Measurements from ENCODE around the gene FAHD1.

The FAHD1 gene

GRCh38 chr16:1818204-1818872 is 8.7 kb upstream of the FAHD1 start:
- no peak for DNase-seq

DNA sequence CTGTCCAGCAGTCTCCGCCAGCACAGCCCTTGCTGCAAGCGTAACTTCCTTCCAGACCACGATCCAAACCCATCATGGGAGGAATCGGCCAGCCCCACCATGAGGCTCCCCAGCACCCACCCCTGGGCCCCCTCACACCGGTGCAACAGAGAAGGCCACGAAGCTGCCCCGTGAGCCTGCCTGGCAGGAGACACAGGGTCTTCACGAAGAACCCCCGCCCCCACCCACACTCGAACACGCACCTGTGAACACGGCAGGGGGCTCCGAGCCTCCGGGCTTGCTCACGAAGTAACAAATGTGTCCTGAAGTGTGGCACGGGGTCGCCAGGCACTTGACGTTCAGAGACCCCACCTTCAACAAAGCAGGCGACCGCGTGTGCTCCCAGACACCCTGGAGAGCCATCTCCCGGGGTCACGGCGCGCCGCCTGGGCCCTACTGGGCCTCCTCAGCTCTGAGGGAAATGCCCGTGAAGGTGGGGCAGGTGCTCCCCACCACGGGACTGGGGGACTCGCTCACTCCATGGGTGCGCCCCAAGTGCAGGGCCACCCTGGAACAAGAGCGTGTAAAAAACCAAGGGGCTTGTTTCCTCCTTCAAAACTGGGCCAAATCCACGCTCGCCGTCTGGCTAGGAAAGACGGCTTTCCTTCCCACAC is 8.0 kb upstream of the FAHD1 start:
- no peak for DNase-seq

DNA sequence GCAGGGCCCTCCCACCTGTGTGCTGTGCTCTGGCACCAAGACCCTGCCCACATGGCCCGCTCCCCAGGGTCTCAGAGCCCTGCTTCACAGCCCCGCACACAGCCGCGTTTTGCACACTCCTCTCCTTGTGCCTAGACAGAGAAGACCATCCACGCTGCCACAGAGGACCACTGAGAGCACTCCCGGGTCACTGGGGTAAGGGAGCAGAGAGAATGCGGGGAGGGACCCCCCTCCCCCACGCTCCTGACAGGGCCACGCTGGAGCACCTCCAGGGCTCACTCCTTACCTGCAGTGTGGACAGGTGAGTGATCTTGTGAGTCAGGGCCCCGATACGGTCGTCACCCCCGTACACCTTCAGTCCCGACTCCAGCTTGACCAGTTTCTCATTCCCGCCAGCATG is 7.4 kb upstream of the FAHD1 start:
- DNase-seq, result no peak

DNA sequence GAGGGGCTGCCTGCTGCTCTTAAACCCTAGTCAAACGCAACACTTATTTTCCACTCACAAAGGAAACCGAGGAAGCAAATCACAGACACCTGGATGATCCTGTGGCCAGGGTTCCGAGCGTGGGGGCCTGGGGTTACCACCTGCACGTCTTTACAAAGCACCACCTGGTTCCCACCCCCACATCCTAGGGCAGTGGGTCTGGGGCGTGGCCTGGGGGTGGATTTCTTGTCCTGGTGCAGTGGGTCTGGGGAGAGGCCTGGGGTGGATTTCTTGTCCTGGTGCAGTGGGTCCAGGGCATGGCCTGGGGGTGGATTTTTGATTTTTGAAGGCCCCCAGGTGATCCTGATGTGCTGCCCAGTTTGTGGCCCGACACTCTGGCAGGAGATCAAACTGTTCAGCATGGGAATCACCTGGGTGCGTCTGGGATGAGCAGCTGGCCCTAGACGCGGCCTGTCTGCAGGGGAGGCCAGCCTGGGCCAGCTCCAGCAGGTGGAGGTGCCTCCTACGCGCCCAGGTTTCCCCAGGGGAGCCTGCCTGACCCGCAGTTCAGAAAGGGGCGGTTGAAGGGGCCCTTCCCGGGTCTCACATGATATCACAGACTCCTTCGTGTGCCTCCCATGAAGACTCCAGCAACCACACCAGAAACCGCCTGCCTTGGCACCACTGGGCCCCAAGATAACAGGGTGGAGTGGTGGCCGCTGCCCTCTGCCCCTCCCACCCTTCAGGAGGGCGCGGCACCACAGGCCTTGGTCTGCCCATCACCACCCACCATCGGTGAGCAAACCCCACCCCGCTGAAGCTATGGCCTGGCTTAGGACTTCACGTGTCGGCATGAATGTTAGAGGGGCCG is 6.7 kb upstream of the FAHD1 start:
- no peak for DNase-seq

GRCh38 chr16:1820946-1821290 is 6.1 kb upstream of the FAHD1 start:
- DNase-seq, result no peak

DNA sequence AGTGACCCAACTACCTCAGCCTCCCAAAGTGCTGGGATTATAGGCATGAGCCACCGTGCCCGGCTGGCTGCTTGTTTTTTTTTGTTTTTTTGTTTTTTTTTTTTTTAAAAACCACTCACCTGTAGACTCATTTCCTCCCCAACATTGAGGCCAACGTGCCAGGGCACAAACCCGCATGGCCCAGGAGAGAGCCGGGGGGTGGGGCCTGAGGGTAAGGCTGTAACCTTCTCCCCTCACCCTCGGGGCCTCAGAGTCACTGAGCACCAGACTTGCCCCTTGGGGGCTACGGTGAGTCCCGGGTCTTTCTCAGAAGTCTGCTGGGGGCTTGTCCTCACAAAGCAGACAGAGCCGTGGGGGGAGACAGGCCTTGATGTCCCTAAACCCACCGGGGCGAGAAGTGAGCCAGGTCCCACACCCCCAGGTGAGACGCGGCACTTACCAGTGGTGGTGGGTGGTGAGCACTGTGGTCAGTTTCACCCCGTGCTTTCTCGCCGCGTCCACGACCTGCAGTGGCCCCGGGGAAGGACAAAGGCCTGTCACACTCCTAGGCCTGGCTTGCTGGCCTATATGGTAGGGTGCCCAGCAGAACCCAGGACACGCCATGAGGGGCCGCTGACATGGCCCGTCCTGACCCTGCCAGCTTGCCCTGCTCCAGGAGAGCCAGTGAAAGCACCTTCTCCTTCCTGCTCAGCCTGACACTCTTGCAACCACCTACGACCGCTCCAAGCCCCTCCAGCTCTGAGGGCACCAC is 5.0 kb upstream of the FAHD1 start:
- no peak for DNase-seq

GRCh38 chr16:1822801-1823200 is 4.2 kb upstream of the FAHD1 start:
- no peak for DNase-seq

- no peak for DNase-seq
These were observed 3.2 kb upstream of the FAHD1 start for GRCh38 chr16:1823821-1824220.

- no peak for DNase-seq
These were observed 1.6 kb upstream of the FAHD1 start for GRCh38 chr16:1825381-1825863.

GRCh38 chr16:1825864-1826690 is 929 bp upstream of the FAHD1 start:
- DNase-seq, result peak; percentile 52

- no peak for DNase-seq
These were observed 1.8 kb downstream of the FAHD1 start for GRCh38 chr16:1828645-1829410.

DNA sequence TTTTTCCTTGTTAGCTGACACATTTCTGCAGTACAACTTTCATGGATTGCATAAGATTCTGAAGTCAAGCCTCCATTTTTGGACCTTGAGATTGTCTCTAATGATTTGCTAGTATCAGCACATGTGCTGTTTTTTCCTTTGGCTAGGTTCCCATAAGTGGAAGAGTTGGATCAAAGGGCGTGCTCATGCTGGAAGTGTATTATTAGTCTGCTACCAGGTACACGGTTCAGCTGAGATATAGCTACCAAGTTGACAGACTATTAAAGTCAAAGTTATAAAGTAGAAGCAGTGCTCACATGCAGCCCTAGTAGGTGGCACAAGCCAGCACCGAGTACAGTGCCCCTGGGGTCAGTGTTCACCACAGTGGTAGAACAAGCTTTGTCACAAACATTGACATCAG is 3.2 kb downstream of the FAHD1 start:
- DNase-seq, result no peak

DNA sequence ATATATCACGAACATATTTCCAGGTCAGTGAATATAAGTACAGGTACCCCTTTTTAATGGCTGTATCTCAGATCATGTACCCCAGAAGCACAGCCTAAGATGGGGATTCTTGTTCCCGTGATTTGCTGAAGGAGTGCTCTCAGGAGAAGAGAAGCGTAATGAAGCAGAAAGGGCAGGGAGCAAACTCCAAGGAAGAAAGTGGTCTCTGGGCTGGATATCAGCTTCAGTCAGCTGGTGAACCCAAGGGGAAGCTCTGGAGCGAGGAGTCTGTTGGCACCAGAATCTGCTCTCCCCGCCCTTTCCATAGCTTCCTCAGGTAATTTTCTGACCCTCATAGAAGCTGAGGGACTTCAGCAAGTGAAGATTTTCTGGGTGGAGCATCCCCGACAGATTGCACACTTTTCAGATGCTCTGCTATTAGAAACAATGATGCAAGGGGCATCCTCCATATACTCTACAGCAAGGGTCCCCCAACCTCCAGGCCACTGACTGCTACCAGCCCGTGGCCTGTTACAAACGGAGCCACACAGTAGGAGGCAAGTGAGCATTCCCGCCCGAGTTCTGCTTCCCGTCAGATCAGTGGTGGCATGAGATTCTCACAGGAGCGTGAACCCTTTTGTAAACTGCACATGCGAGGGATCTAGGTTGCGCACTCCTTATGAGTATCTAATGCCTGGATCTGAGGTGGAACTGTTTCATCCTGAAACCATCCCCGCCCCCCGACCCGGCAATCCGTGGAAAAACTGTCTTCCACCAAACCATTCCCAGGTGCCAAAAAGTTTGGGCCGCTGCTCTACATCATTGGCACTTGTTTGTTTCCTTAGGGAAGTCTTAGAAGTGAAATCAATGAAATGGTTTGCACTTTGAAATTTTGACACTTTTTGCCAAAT is 4.4 kb downstream of the FAHD1 start:
- DNase-seq, result no peak

DNA sequence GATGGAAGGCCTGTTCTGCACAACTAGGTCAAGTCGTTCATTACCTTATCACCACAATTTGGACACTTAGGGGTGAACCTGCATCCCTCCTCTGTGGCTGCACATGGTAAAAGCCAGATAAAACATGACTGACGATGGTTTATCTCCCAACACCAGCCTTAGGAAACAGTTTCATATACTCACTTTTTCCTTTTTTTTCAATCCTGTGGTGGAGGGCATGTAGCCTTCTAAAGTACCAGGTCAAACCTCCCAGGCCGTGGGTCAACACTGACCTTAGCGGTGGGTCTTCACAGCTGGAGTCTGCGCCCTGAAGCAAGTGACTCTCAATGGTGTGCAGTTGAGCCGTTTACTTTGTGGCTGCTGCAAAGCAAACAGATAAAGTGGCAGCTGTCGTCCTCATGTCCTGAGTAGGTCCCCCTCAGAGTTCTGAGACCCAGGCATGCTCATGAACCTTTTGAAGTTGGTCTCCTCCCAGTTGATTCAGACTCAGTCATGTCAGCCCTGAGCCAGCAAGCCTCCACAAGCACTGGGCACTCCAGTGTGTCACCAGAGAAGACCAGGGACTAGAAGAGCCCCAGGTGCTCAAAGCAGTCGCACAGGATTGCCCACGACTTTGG is 5.9 kb downstream of the FAHD1 start:
- DNase-seq, result no peak

- no peak for DNase-seq
These were observed 7.1 kb downstream of the FAHD1 start for GRCh38 chr16:1834096-1834495.

DNA sequence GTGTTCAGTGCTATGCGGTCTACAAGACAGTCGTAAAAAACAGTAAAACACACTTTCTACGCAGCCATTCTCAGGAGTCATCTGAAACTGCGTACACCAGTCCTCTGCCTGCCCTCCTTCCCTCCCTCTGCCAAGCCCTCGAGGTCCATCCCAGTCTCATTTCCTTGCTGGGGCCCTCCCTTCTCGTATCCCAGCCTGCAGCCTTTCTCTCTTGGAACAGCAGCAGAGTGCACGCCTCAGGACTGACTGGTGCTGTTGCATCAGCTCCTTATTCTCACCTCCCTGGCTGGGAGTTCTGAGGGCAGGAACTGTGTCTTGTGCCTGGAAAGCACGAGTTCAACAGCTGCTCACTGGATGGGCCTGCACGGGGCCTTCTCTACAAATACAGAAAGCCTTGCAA is 12.5 kb downstream of the FAHD1 start:
- DNase-seq, result no peak

- DNase-seq, result no peak
These were observed 19.0 kb downstream of the FAHD1 start for GRCh38 chr16:1845985-1846384.

- DNase-seq, result no peak
These were observed 19.4 kb downstream of the FAHD1 start for GRCh38 chr16:1846416-1846815.

DNA sequence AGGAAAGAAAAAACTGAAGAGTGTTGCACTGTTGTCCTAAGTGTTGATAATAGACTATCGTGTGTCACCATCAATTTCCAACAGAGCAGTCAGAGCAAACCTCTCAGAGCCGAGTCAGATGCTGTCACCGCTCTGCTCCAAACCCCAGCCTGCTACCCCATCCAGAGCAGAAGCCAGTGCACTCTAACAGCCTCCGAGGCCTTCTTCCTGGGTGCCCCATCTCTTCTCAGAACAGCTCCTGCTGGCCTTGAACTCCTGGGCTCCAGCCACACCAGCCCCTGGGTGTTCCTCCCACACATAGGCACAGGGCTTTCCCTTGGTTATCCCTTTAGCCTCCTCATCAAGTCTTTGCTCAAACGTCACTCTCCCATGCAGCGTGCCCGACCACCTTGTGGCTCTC is 24.0 kb downstream of the FAHD1 start:
- DNase-seq, result no peak

- no peak for DNase-seq
These were observed 24.8 kb downstream of the FAHD1 start for GRCh38 chr16:1851793-1852192.
